GM12892 (cell line): ENCODE measurements around the gene KRTAP9-8.
"Not testable (repeated sequence)": the region's sequence is repeated elsewhere in the genome, so short reads cannot be mapped to it uniquely, and the experiment has no call there.

Experiments
- POLR2A ChIP-seq: IDR thresholded peaks from 2 replicates; pipeline ENCODE4 v1.6.1; 2011; ENCODE audit warnings: low read depth, low read length, control low read depth
- POLR2AphosphoS5 ChIP-seq: IDR thresholded peaks from 2 replicates; pipeline ENCODE4 v1.6.1; 2011; ENCODE audit warnings: low read depth, low read length, control low read depth

DNA sequence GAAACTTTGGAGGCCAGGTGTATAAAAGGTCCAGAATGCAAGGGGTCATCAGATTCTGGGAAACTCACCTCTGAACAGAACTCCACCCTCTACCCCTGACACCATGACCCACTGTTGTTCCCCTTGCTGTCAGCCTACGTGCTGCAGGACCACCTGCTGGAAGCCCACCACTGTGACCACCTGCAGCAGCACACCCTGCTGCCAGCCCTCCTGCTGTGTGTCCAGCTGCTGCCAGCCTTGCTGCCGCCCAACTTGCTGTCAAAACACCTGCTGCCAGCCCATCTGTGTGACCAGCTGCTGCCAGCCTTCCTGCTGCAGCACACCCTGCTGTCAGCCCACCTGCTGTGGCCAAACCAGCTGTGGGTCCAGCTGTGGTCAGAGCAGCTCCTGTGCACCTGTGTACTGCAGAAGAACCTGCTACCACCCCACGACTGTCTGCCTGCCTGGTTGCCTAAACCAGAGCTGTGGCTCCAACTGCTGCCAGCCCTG, at the start of gene KRTAP9-8:
- TF ChIP-seq POLR2A, POLR2AphosphoS5: not testable (repeated sequence)
